ENCODE measurements around the gene MST1R. TPM values are rescaled to one million over a fixed set of nuclear protein-coding genes. Genes with fewer than 3 reads are reported as not detected.

Gene MST1R
- total RNA-seq, 4 donors from 2014 or later: 1.7 to 6.1 (median 3.1) TPM

GRCh38 chr3:49856181-49857005 lies 47.3 kb downstream of the MST1R start, which contains the start of gene TRAIP:
Gene TRAIP (minus strand): TSS chr3:49856564. CDS start chr3:49856453, 111 bp downstream.
- DNase-seq: peak; percentile 95
- no peak for TF ChIP-seq CTCF (IDR thresholded peaks at IDR 0.05)
- peak in 1 of 2 donors; percentile 54 for TF ChIP-seq POLR2A (IDR thresholded peaks at IDR 0.05)
- no peaks in the 10 kb centered on the region for H3K9me3 ChIP-seq
- H3K36me3 ChIP-seq: no peaks in the 10 kb centered on the region
- H3K4me3 ChIP-seq (replicated peaks in 1 of 3): peak within 1 kb of the TSS in 1 of 3 donors; percentile 41
- H3K27ac ChIP-seq: peak within 1 kb of the TSS; percentile 19 to 63 (median 48)
- peaks cover 3 to 15% of the 10 kb centered on the region in 2 donors for H3K4me1 ChIP-seq
- H3K27me3 ChIP-seq: no peaks in the 10 kb centered on the region
- 3 to 8% methylated on average over 20 to 46 of the region's 52 CpGs for WGBS, 2 donors
- intact Hi-C loops (cut with DNase I): no loop called here

- peaks cover 3 to 15% of the 10 kb centered on the region in 2 donors for H3K4me1 ChIP-seq
- H3K27ac ChIP-seq: no peak overlapping the region
- no peaks in the 10 kb centered on the region for H3K36me3 ChIP-seq
- H3K4me3 ChIP-seq (replicated peaks in 1 of 3): peak overlapping the region in 1 of 3 donors; percentile 41
- H3K27me3 ChIP-seq: no peaks in the 10 kb centered on the region
- TF ChIP-seq POLR2A (IDR thresholded peaks at IDR 0.05): no peak
- TF ChIP-seq CTCF (IDR thresholded peaks at IDR 0.05): no peak
- H3K9me3 ChIP-seq: no peaks in the 10 kb centered on the region
- DNase-seq: no peak
- intact Hi-C loops (cut with DNase I): no loop called here
- 48 to 62% methylated on average over 5 of the region's 5 CpGs for WGBS, 2 donors
These were observed 48.0 kb downstream of the MST1R start for GRCh38 chr3:49855662-49856061.

- Histone ChIP-seq H3K27ac (no peak overlapping the region), H3K36me3 (no peaks in the 10 kb centered on the region), H3K27me3 (no peaks in the 10 kb centered on the region), H3K4me3 (replicated peaks in 1 of 3) (no peak overlapping the region), H3K9me3 (no peaks in the 10 kb centered on the region), H3K4me1 (peaks cover 6 to 9% of the 10 kb centered on the region in 2 donors)
- intact Hi-C loops (cut with DNase I): no loop called here
- TF ChIP-seq CTCF (IDR thresholded peaks at IDR 0.05) (no peak), POLR2A (IDR thresholded peaks at IDR 0.05) (no peak)
- WGBS, 2 donors: 94% methylated on average over 2 to 3 of the region's 3 CpGs
- no peak for DNase-seq
These were observed 58.0 kb downstream of the MST1R start for GRCh38 chr3:49845694-49846093.

GRCh38 chr3:49844464-49845183 lies 59.0 kb downstream of the MST1R start:
- Histone ChIP-seq H3K9me3 (no peaks in the 10 kb centered on the region), H3K27ac (no peak overlapping the region), H3K4me3 (replicated peaks in 1 of 3) (no peak overlapping the region), H3K27me3 (no peaks in the 10 kb centered on the region), H3K4me1 (peaks cover 6 to 10% of the 10 kb centered on the region in 2 donors), H3K36me3 (no peaks in the 10 kb centered on the region)
- WGBS, 2 donors: 82 to 90% methylated on average over 5 of the region's 5 CpGs
- intact Hi-C loops (cut with DNase I): loop anchor here (5.0 kb wide), 1 partner anchor 137 kb away; no protein-coding TSS in a partner anchor
- no peak for TF ChIP-seq CTCF (IDR thresholded peaks at IDR 0.05)
- no peak for TF ChIP-seq POLR2A (IDR thresholded peaks at IDR 0.05)
- DNase-seq: no peak
